Natural killer cell (primary cell): ENCODE data around the gene MRPS17. TPM values are rescaled to one million over a fixed set of nuclear protein-coding genes. Genes with fewer than 3 reads are reported as not detected.
"Not testable (repeated sequence)": the region's sequence is repeated elsewhere in the genome, so short reads cannot be mapped to it uniquely, and the experiment has no call there.

Experiments used
- ATAC-seq, 3 donors: fragments of 150-1000 bp in 2 of 3; fragments of 200-7000 bp in 1 of 3; cut with Tn5 transposase; 1 replicate in 1 of 3; 2 replicates in 2 of 3; pipeline ENCODE4 v1.10.0; 2021; ENCODE audit warnings: mild to moderate bottlenecking in 2 of 3, moderate library complexity in 2 of 3
- DNase-seq, 2 donors: peaks; one replicate each; pipeline versions ENCODE4 v3.0.0 to v3.0.0-alpha.2; 2013 to 2021; ENCODE audit warnings: mixed read lengths in 1 of 2
- H3K27ac ChIP-seq: one replicate; pipeline ENCODE4 v1.5.1; 2013; ENCODE audit warnings: mild to moderate bottlenecking, low read length
- H3K27me3 ChIP-seq: one replicate; pipeline ENCODE4 v1.6.1; 2013; ENCODE audit warnings: low read length; ENCODE audit not compliant: control insufficient read depth, insufficient read depth
- H3K36me3 ChIP-seq: one replicate; pipeline ENCODE4 v1.6.1; 2013; ENCODE audit warnings: low read length; ENCODE audit not compliant: control insufficient read depth, insufficient read depth
- H3K4me1 ChIP-seq: one replicate; pipeline ENCODE4 v1.6.1; 2013; ENCODE audit warnings: low read length; ENCODE audit not compliant: control insufficient read depth, insufficient read depth
- H3K4me3 ChIP-seq: one replicate; pipeline ENCODE4 v1.5.1; 2013; ENCODE audit warnings: low read length
- H3K9me3 ChIP-seq: one replicate; pipeline ENCODE4 v1.6.1; 2013; ENCODE audit warnings: low read length; ENCODE audit not compliant: control insufficient read depth, insufficient read depth
- H3K27ac Mint-ChIP-seq, 2 donors: one replicate each; pipeline ENCODE4 v1.8.0; 2022; ENCODE audit warnings: mild to moderate bottlenecking in 2 of 2, mixed read lengths in 2 of 2, moderate library complexity in 1 of 2
- H3K27me3 Mint-ChIP-seq, 2 donors: one replicate each; pipeline ENCODE4 v1.8.0; 2022; ENCODE audit warnings: low read depth in 2 of 2, mixed read lengths in 2 of 2
- H3K36me3 Mint-ChIP-seq: one replicate; pipeline ENCODE4 v1.8.0; 2022; ENCODE audit warnings: mixed read lengths
- H3K4me1 Mint-ChIP-seq, 2 donors: one replicate each; pipeline ENCODE4 v1.8.0; 2022; ENCODE audit warnings: mixed read lengths in 2 of 2
- H3K4me3 Mint-ChIP-seq: one replicate; pipeline ENCODE4 v1.8.0; 2022; ENCODE audit warnings: mild to moderate bottlenecking, moderate library complexity, mixed read lengths
- H3K9me3 Mint-ChIP-seq, 2 donors: one replicate each; pipeline ENCODE4 v1.8.0; 2022; ENCODE audit warnings: mixed read lengths in 2 of 2
- WGBS: methylation state at CpG from one replicate; pipeline ENCODE4 v1.1.7; 2013; ENCODE audit warnings: missing lambda C conversion rate; ENCODE audit not compliant: insufficient coverage; 5-methylcytosine and 5-hydroxymethylcytosine counted together
- intact Hi-C: fragments of 100-400 bp; cut with micrococcal nuclease; formaldehyde crosslinking; loops from one replicate; pipeline ENCODE4 v1.14.2; 2022
- total RNA-seq, 4 donors: library from RNA; stranded (reverse); fragments of 120-200 nt in 1 of 4; gene quantifications; one replicate each; pipeline versions ENCODE4 v1.2.3 to v1.2.4, GENCODE V29; 2013 to 2022
- TF ChIP-seq, protein P1 (sequence below): fragments of 200-600 bp; IDR thresholded peaks from one replicate; pipeline ENCODE4 v1.8.0; 2022; ENCODE audit warnings: antibody characterized with exemption

MRPS17 gene
- total RNA-seq, 3 donors from 2014 or later (not counting 1 experiment from before 2014, with no cell fraction given) = 6.8 to 12.0 (median 10.4) TPM

DNA sequence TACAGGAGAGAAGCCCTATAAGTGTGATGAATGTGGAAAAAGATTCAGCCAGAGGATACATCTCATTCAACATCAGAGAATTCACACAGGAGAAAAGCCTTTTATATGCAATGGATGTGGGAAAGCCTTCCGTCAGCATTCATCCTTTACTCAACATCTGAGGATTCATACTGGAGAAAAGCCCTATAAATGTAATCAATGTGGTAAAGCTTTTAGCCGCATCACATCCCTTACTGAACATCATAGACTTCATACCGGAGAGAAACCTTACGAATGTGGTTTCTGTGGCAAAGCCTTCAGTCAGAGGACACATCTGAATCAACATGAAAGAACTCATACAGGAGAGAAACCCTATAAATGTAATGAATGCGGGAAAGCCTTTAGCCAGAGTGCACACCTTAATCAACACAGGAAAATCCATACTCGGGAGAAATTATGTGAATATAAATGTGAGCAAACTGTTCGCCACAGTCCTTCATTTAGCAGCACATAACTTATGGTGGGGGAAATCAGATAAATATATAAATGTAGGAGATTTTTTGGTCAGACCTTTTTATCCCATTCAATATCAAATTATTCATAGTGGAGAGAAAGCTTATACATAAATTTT, 12.1 kb upstream of the MRPS17 start:
- DNase-seq (no peak), ATAC-seq (no peak)
- WGBS = 88% methylated on average over 4 of the region's 7 CpGs

DNA sequence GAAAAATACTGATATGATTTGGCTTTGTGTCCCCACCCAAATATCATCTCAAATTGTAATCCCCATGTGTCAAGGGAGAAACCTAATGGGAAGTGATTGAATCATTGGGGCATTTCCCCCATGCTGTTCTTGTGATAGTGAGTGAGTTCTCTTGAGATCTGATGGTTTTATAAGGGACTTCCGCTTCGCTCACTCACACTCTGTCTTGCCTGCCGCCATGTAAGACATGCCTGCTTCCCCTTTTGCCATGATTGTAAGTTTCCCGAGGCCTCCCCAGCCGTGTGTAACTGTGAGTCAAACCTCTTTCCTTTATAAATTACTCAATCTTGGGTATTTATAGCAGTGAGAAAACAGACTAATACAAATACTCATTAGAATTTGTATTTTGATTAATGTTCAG, 5.1 kb upstream of the MRPS17 start:
- Histone ChIP-seq H3K4me3 (no peak overlapping the region), H3K9me3 (no peaks in the 10 kb centered on the region), H3K4me1 (peaks cover 2% of the 10 kb centered on the region), H3K27me3 (no peaks in the 10 kb centered on the region), H3K36me3 (no peaks in the 10 kb centered on the region), H3K27ac (no peak overlapping the region)
- intact Hi-C loops = no loop called here
- 96% methylated on average over 4 of the region's 5 CpGs for WGBS
- H3K9me3 Mint-ChIP-seq = peaks cover 0 to 3% of the 10 kb centered on the region in 2 donors
- ATAC-seq = no peak
- TF ChIP-seq, protein P1, sequence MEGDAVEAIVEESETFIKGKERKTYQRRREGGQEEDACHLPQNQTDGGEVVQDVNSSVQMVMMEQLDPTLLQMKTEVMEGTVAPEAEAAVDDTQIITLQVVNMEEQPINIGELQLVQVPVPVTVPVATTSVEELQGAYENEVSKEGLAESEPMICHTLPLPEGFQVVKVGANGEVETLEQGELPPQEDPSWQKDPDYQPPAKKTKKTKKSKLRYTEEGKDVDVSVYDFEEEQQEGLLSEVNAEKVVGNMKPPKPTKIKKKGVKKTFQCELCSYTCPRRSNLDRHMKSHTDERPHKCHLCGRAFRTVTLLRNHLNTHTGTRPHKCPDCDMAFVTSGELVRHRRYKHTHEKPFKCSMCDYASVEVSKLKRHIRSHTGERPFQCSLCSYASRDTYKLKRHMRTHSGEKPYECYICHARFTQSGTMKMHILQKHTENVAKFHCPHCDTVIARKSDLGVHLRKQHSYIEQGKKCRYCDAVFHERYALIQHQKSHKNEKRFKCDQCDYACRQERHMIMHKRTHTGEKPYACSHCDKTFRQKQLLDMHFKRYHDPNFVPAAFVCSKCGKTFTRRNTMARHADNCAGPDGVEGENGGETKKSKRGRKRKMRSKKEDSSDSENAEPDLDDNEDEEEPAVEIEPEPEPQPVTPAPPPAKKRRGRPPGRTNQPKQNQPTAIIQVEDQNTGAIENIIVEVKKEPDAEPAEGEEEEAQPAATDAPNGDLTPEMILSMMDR = no peak
- H3K4me1 Mint-ChIP-seq = peaks cover under 1 to 1% of the 10 kb centered on the region in 2 donors
- H3K27ac Mint-ChIP-seq = no peak overlapping the region
- DNase-seq = no peak
- no peak overlapping the region for H3K4me3 Mint-ChIP-seq
- H3K36me3 Mint-ChIP-seq = peaks cover 5% of the 10 kb centered on the region
- no peaks in the 10 kb centered on the region for H3K27me3 Mint-ChIP-seq

More for the DNA sequence above, 12.1 kb upstream of the MRPS17 start:
- H3K36me3 Mint-ChIP-seq = peaks cover 23% of the 10 kb centered on the region
- TF ChIP-seq, protein P1 = no peak
- H3K4me1 ChIP-seq = no peaks in the 10 kb centered on the region
- intact Hi-C loops = no loop called here
- no peaks in the 10 kb centered on the region for H3K36me3 ChIP-seq
- no peaks in the 10 kb centered on the region for H3K4me1 Mint-ChIP-seq
- no peak overlapping the region for H3K4me3 Mint-ChIP-seq
- no peak overlapping the region for H3K27ac Mint-ChIP-seq
- peaks cover 19% of the 10 kb centered on the region for H3K9me3 ChIP-seq
- no peak overlapping the region for H3K4me3 ChIP-seq
- H3K27ac ChIP-seq = no peak overlapping the region
- H3K27me3 ChIP-seq = no peaks in the 10 kb centered on the region
- H3K9me3 Mint-ChIP-seq = peaks cover 5 to 16% of the 10 kb centered on the region in 2 donors
- no peaks in the 10 kb centered on the region for H3K27me3 Mint-ChIP-seq

DNA sequence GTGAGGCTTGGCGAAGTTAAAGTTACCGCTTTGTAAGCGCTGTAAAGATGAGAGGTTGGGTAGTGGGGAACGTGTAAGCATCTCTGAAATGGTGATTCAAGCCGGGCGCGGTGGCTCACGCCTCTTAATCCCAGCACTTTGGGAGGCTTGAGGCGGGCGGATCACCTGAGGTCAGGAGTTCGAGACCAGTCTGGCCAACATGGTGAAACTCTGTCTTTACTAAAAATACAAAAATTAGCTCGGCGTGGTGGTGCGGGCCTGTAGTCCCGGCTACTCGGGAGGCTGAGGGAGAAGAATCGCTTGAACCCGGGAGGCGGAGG, 635 bp downstream of the MRPS17 start:
- Histone ChIP-seq H3K27ac (peak overlapping the region; percentile 75), H3K4me3 (peak overlapping the region; percentile 60), H3K4me1 (peaks cover 15% of the 10 kb centered on the region)
- H3K36me3 ChIP-seq, ATAC-seq, H3K27me3 Mint-ChIP-seq, H3K36me3 Mint-ChIP-seq, H3K9me3 Mint-ChIP-seq, H3K27me3 ChIP-seq, H3K9me3 ChIP-seq, DNase-seq: not testable (repeated sequence)
- intact Hi-C loops = loop anchor here (5.0 kb wide), 1 partner anchor 110 kb away; the partner anchor contains the start of gene SUMF2
- Mint-ChIP-seq H3K4me1 (peaks cover 10 to 19% of the 10 kb centered on the region in 2 donors), H3K4me3 (peak overlapping the region; percentile 99), H3K27ac (peak overlapping the region; percentile 95 to 99)
- 41% methylated on average over 19 of the region's 19 CpGs for WGBS

DNA sequence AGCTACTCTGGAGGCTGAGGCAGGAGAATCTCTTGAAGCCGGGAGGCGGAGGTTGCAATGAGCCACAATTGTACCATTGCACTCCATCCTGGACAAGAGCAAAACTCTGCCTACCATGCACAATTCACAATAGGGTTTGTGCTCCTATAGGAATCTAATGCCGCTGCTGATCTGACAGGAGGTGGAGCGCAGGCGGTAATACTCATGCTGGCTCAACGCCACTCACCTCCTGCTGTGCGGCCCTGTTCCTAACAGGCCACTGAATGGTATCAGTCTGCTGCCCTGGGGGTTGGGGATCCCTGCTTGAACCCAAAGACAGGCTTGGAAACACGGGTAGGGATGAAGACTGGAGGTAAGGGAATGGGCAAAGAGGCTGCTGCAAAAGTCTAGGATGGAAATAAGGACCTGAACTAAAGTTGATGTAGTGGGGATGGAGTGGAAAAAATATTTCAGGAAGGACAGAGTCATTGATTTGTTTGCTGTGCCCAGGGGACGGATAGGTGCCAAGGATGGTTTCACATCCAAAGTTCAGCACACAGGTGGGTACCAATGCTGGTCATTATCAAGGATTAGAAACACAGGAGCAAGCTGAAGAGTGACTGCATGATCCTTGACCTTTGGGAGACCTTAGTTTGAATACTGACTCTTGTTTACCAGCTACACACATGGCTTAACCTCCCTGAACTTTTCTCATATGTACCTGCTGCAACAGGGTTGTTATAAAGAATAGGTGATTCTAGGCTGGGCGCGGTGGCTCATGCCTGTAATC, 2.2 kb downstream of the MRPS17 start:
- WGBS = 89% methylated on average over 11 of the region's 11 CpGs
- Mint-ChIP-seq H3K27me3 (no peaks in the 10 kb centered on the region), H3K27ac (no peak overlapping the region), H3K36me3 (no peaks in the 10 kb centered on the region), H3K9me3 (no peaks in the 10 kb centered on the region), H3K4me3 (peak overlapping the region; percentile 99), H3K4me1 (peaks cover 10 to 22% of the 10 kb centered on the region in 2 donors)
- ATAC-seq (no peak), DNase-seq (no peak)
- TF ChIP-seq, protein P1 = no peak
- no peaks in the 10 kb centered on the region for H3K9me3 ChIP-seq
- H3K4me3 ChIP-seq = no peak overlapping the region
- intact Hi-C loops = loop anchor here (5.0 kb wide), 1 partner anchor 108 kb away; the partner anchor contains the start of gene SUMF2
- H3K36me3 ChIP-seq = peaks cover 2% of the 10 kb centered on the region
- no peak overlapping the region for H3K27ac ChIP-seq
- peaks cover 15% of the 10 kb centered on the region for H3K4me1 ChIP-seq
- no peaks in the 10 kb centered on the region for H3K27me3 ChIP-seq
